PFSK-1 (cell line): ENCODE data around the gene CELA2A.

Experiments
- POLR2AphosphoS5 ChIP-seq: IDR thresholded peaks from 2 replicates; pipeline ENCODE4 v1.6.1; 2012; ENCODE audit warnings: low read depth, mild to moderate bottlenecking, control low read depth, low read length, moderate library complexity
- TAF1 ChIP-seq: IDR thresholded peaks from 2 replicates; pipeline ENCODE4 v1.6.1; 2012; ENCODE audit warnings: low read length, control low read depth, borderline replicate concordance; ENCODE audit not compliant: insufficient read depth

GRCh38 chr1:15407580-15407979 lies 49.0 kb upstream of the CELA2A start:
- no peak for TF ChIP-seq POLR2AphosphoS5
- no peak for TF ChIP-seq TAF1
